ENCODE measurements around the gene SIDT1.
A peak's percentile ranks its signal among the peaks of the same experiment; 100 is the strongest.

The SIDT1 gene

GRCh38 chr3:113507501-113508067, 24.8 kb upstream of the SIDT1 start:
- DNase-seq (ENCODE audit: insufficient read length, low spot score): no peak
- no peak for FAIRE-seq
- no peak for TF ChIP-seq POLR2A (IDR thresholded peaks at IDR 0.05; ENCODE audit: low read depth, low read length)
- TF ChIP-seq SPI1 (IDR thresholded peaks at IDR 0.05; ENCODE audit: low read depth, low read length): no peak
- TF ChIP-seq TAF1 (IDR thresholded peaks at IDR 0.05; ENCODE audit: low read depth, low read length): no peak
- TF ChIP-seq POLR2AphosphoS5 (IDR thresholded peaks at IDR 0.05; ENCODE audit: low read depth, low read length): no peak
- no peak for TF ChIP-seq POU2F2 (IDR thresholded peaks at IDR 0.05; ENCODE audit: low read depth, low read length)
- TF ChIP-seq PAX5 (IDR thresholded peaks at IDR 0.05; ENCODE audit: insufficient read depth, low read length, severe bottlenecking): no peak

GRCh38 chr3:113508966-113509365, 23.4 kb upstream of the SIDT1 start:
- TF ChIP-seq POLR2AphosphoS5 (IDR thresholded peaks at IDR 0.05; ENCODE audit: low read depth, low read length) (no peak), SPI1 (IDR thresholded peaks at IDR 0.05; ENCODE audit: low read depth, low read length) (no peak), POLR2A (IDR thresholded peaks at IDR 0.05; ENCODE audit: low read depth, low read length) (no peak), TAF1 (IDR thresholded peaks at IDR 0.05; ENCODE audit: low read depth, low read length) (no peak), POU2F2 (IDR thresholded peaks at IDR 0.05; ENCODE audit: low read depth, low read length) (no peak), PAX5 (IDR thresholded peaks at IDR 0.05; ENCODE audit: insufficient read depth, low read length, severe bottlenecking) (no peak)
- FAIRE-seq (no peak), DNase-seq (ENCODE audit: insufficient read length, low spot score) (no peak)

GRCh38 chr3:113514265-113514769, 18.0 kb upstream of the SIDT1 start:
- DNase-seq (ENCODE audit: insufficient read length, low spot score): no peak
- no peak for FAIRE-seq
- TF ChIP-seq POLR2A (IDR thresholded peaks at IDR 0.05; ENCODE audit: low read depth, low read length) (no peak), TAF1 (IDR thresholded peaks at IDR 0.05; ENCODE audit: low read depth, low read length) (no peak), PAX5 (IDR thresholded peaks at IDR 0.05; ENCODE audit: insufficient read depth, low read length, severe bottlenecking) (no peak), POU2F2 (IDR thresholded peaks at IDR 0.05; ENCODE audit: low read depth, low read length) (no peak), POLR2AphosphoS5 (IDR thresholded peaks at IDR 0.05; ENCODE audit: low read depth, low read length) (no peak), SPI1 (IDR thresholded peaks at IDR 0.05; ENCODE audit: low read depth, low read length) (no peak)

- TF ChIP-seq POU2F2 (IDR thresholded peaks at IDR 0.05; ENCODE audit: low read depth, low read length): no peak
- no peak for TF ChIP-seq SPI1 (IDR thresholded peaks at IDR 0.05; ENCODE audit: low read depth, low read length)
- TF ChIP-seq POLR2A (IDR thresholded peaks at IDR 0.05; ENCODE audit: low read depth, low read length): no peak
- no peak for TF ChIP-seq POLR2AphosphoS5 (IDR thresholded peaks at IDR 0.05; ENCODE audit: low read depth, low read length)
- no peak for TF ChIP-seq PAX5 (IDR thresholded peaks at IDR 0.05; ENCODE audit: insufficient read depth, low read length, severe bottlenecking)
- TF ChIP-seq TAF1 (IDR thresholded peaks at IDR 0.05; ENCODE audit: low read depth, low read length): no peak
- no peak for DNase-seq (ENCODE audit: insufficient read length, low spot score)
- no peak for FAIRE-seq
These were observed 16.2 kb upstream of the SIDT1 start for GRCh38 chr3:113516115-113516505.

- FAIRE-seq (no peak), DNase-seq (ENCODE audit: insufficient read length, low spot score) (no peak)
- TF ChIP-seq TAF1 (IDR thresholded peaks at IDR 0.05; ENCODE audit: low read depth, low read length) (no peak), PAX5 (IDR thresholded peaks at IDR 0.05; ENCODE audit: insufficient read depth, low read length, severe bottlenecking) (no peak), SPI1 (IDR thresholded peaks at IDR 0.05; ENCODE audit: low read depth, low read length) (no peak), POLR2AphosphoS5 (IDR thresholded peaks at IDR 0.05; ENCODE audit: low read depth, low read length) (no peak), POU2F2 (IDR thresholded peaks at IDR 0.05; ENCODE audit: low read depth, low read length) (no peak), POLR2A (IDR thresholded peaks at IDR 0.05; ENCODE audit: low read depth, low read length) (no peak)
These were observed 10.4 kb upstream of the SIDT1 start for GRCh38 chr3:113521981-113522380.

GRCh38 chr3:113523241-113523640, 9.1 kb upstream of the SIDT1 start:
- FAIRE-seq: no peak
- TF ChIP-seq PAX5 (IDR thresholded peaks at IDR 0.05; ENCODE audit: insufficient read depth, low read length, severe bottlenecking) (no peak), POLR2AphosphoS5 (IDR thresholded peaks at IDR 0.05; ENCODE audit: low read depth, low read length) (no peak), SPI1 (IDR thresholded peaks at IDR 0.05; ENCODE audit: low read depth, low read length) (no peak), TAF1 (IDR thresholded peaks at IDR 0.05; ENCODE audit: low read depth, low read length) (no peak), POU2F2 (IDR thresholded peaks at IDR 0.05; ENCODE audit: low read depth, low read length) (no peak), POLR2A (IDR thresholded peaks at IDR 0.05; ENCODE audit: low read depth, low read length) (no peak)

GRCh38 chr3:113532698-113533533, 561 bp downstream of the SIDT1 start:
- no peak for DNase-seq (ENCODE audit: insufficient read length, low spot score)
- peak; percentile 93 for FAIRE-seq
- TF ChIP-seq TAF1 (IDR thresholded peaks at IDR 0.05; ENCODE audit: low read depth, low read length) (0 out of 2 replicates have a peak, but pooled peaks have one; percentile 7), POLR2AphosphoS5 (IDR thresholded peaks at IDR 0.05; ENCODE audit: low read depth, low read length) (no peak; the same call in 1 of the 2 replicates), SPI1 (IDR thresholded peaks at IDR 0.05; ENCODE audit: low read depth, low read length) (no peak)

More at GRCh38 chr3:113523241-113523640, 9.1 kb upstream of the SIDT1 start:
- no peak for DNase-seq (ENCODE audit: insufficient read length, low spot score)

- TF ChIP-seq POLR2A (IDR thresholded peaks at IDR 0.05; ENCODE audit: low read depth, low read length) (peak; percentile 60; the same call in 1 of the 2 replicates), SPI1 (IDR thresholded peaks at IDR 0.05; ENCODE audit: low read depth, low read length) (0 out of 2 replicates have a peak, but pooled peaks have one; percentile 2), PAX5 (IDR thresholded peaks at IDR 0.05; ENCODE audit: insufficient read depth, low read length, severe bottlenecking) (no peak)
- no peak for DNase-seq (ENCODE audit: insufficient read length, low spot score)
- FAIRE-seq: peak; percentile 90
These were observed 1.2 kb downstream of the SIDT1 start for GRCh38 chr3:113533534-113533892.

GRCh38 chr3:113534365-113534764, 2.0 kb downstream of the SIDT1 start:
- DNase-seq (ENCODE audit: insufficient read length, low spot score): no peak

More at GRCh38 chr3:113534365-113534764, 2.0 kb downstream of the SIDT1 start:
- TF ChIP-seq POLR2AphosphoS5 (IDR thresholded peaks at IDR 0.05; ENCODE audit: low read depth, low read length): no peak
- no peak for TF ChIP-seq POLR2A (IDR thresholded peaks at IDR 0.05; ENCODE audit: low read depth, low read length)
- no peak for TF ChIP-seq SPI1 (IDR thresholded peaks at IDR 0.05; ENCODE audit: low read depth, low read length)
- TF ChIP-seq PAX5 (IDR thresholded peaks at IDR 0.05; ENCODE audit: insufficient read depth, low read length, severe bottlenecking): no peak
- TF ChIP-seq POU2F2 (IDR thresholded peaks at IDR 0.05; ENCODE audit: low read depth, low read length): no peak
- TF ChIP-seq TAF1 (IDR thresholded peaks at IDR 0.05; ENCODE audit: low read depth, low read length): no peak
- peak; percentile 89 for FAIRE-seq
